GM12891 (cell line): ENCODE results near the gene ERICH6.

Experiments
- PAX5 ChIP-seq: IDR thresholded peaks from 2 replicates; pipeline ENCODE4 v1.6.1; 2011; ENCODE audit warnings: low read length, moderate library complexity, mild to moderate bottlenecking; ENCODE audit not compliant: insufficient read depth, severe bottlenecking
- POLR2A ChIP-seq: IDR thresholded peaks from 2 replicates; pipeline ENCODE4 v1.6.1; 2011; ENCODE audit warnings: low read depth, low read length, control low read depth
- POLR2AphosphoS5 ChIP-seq: IDR thresholded peaks from 2 replicates; pipeline ENCODE4 v1.6.1; 2011; ENCODE audit warnings: low read depth, low read length, control low read depth
- POU2F2 ChIP-seq: IDR thresholded peaks from 2 replicates; pipeline ENCODE4 v1.6.1; 2011; ENCODE audit warnings: low read depth, mild to moderate bottlenecking, control low read depth, low read length, moderate library complexity
- SPI1 ChIP-seq: IDR thresholded peaks from 2 replicates; pipeline ENCODE4 v1.6.1; 2011; ENCODE audit warnings: low read depth, low read length, control low read depth
- TAF1 ChIP-seq: IDR thresholded peaks from 2 replicates; pipeline ENCODE4 v1.6.1; 2011; ENCODE audit warnings: low read depth, low read length, control low read depth

DNA sequence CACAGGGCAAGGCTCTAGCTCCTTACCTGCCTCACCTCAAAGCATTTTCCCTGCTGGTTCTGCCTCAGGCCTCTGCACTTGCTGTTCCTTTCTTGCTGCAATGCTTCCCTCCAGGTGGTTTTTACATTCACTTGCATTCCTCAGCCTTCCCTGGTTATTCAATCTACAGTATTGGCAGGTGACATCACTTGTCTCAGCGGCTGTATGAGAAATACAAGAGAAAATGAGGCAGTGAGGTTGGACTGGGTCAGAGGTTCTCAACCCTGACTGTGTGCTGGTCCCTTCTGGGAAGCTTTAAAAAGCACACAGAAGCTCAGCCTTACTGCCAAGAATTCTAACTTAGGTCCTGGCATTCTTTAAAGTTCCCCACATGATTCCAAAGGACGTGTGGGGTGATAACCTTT, 32.6 kb upstream of the ERICH6 start:
- TF ChIP-seq POLR2A (no peak), TAF1 (no peak), POLR2AphosphoS5 (no peak), POU2F2 (no peak), SPI1 (no peak), PAX5 (no peak)
